A549 treated with AZD9567 at 1 μM for 4 hours (cell line): ENCODE results near the gene OR51Q1. TPM values are rescaled to one million over a fixed set of nuclear protein-coding genes. Genes with fewer than 3 reads are reported as not detected.

ENCODE experiments used
- total RNA-seq: library from RNA; stranded (reverse); fragments of 200-300 nt; extraction: Qiagen RNA extraction; gene quantifications from 5 replicates; pipeline ENCODE4 v1.2.3, GENCODE V29; 2022; ENCODE audit not compliant: insufficient read depth

Gene OR51Q1
- not detected in 5 replicates for total RNA-seq

GRCh38 chr11:5421811-5422210 is at the start of gene OR51Q1:
Gene OR51Q1 (plus strand): TSS chr11:5422111. CDS start chr11:5422201, 90 bp downstream.

GRCh38 chr11:5383576-5383975 is 38.3 kb upstream of the OR51Q1 start, which contains the start of gene OR51M1:
Gene OR51M1 (plus strand): TSS chr11:5383812. CDS start chr11:5389399, 5,587 bp downstream.

GRCh38 chr11:5441414-5441813 is 19.5 kb downstream of the OR51Q1 start, which contains the start of gene OR51I1:
Gene OR51I1 (minus strand): TSS chr11:5441514. CDS start chr11:5441514, 0 bp downstream.

GRCh38 chr11:5449023-5449422 is 27.1 kb downstream of the OR51Q1 start, which contains the start of gene OR51I2:
Gene OR51I2 (plus strand): TSS chr11:5449323. CDS start chr11:5453489, 4,166 bp downstream.

Other genes starting within 250 kb of the OR51Q1 start
- not detected in 5 replicates for gene OR51V1, start 221.4 kb upstream of the OR51Q1 start, total RNA-seq
- gene HBB, start 195.0 kb upstream of the OR51Q1 start, total RNA-seq, result not detected in 5 replicates
- not detected in 5 replicates for gene HBD, start 187.6 kb upstream of the OR51Q1 start, total RNA-seq
- gene HBG1, start 172.3 kb upstream of the OR51Q1 start, total RNA-seq, result not detected in 5 replicates
- gene HBG2, start 167.3 kb upstream of the OR51Q1 start, total RNA-seq, result not detected in 5 replicates
- not detected in 5 replicates for gene HBE1, start 152.2 kb upstream of the OR51Q1 start, total RNA-seq
- not detected in 5 replicates for gene OR51B4, start 120.2 kb upstream of the OR51Q1 start, total RNA-seq
- not detected in 5 replicates for gene OR51B2, start 97.8 kb upstream of the OR51Q1 start, total RNA-seq
- 0.09 TPM in 1 of 5 replicates, not detected in the others for gene OR51B5, start 78.6 kb upstream of the OR51Q1 start, total RNA-seq
- gene OR51B6, start 70.6 kb upstream of the OR51Q1 start, total RNA-seq, result not detected in 5 replicates
- gene OR51M1, start 38.3 kb upstream of the OR51Q1 start, total RNA-seq, result not detected in 5 replicates
- not detected in 5 replicates for gene OR51I1, start 19.4 kb downstream of the OR51Q1 start, total RNA-seq
- not detected in 5 replicates for gene OR51I2, start 27.2 kb downstream of the OR51Q1 start, total RNA-seq
- not detected in 5 replicates for gene OR52D1, start 66.6 kb downstream of the OR51Q1 start, total RNA-seq
- gene UBQLN3, start 87.8 kb downstream of the OR51Q1 start, total RNA-seq, result not detected in 5 replicates
- 0.03 to 0.05 TPM in 2 of 5 replicates, not detected in the others for gene UBQLNL, start 94.6 kb downstream of the OR51Q1 start, total RNA-seq
- not detected in 5 replicates for gene OR52H1, start 126.4 kb downstream of the OR51Q1 start, total RNA-seq
- gene OR52B6, start 158.8 kb downstream of the OR51Q1 start, total RNA-seq, result not detected in 5 replicates
- gene TRIM6, start 174.5 kb downstream of the OR51Q1 start, total RNA-seq, result 7.6 to 11.2 TPM (median 8.1 TPM) in 5 replicates
- 2.6 to 3.4 TPM (median 2.8 TPM) in 5 replicates for gene TRIM34, start 202.9 kb downstream of the OR51Q1 start, total RNA-seq